Ishikawa (cell line): Measurements from ENCODE around the gene SMPX.

Experiments
- CEBPB ChIP-seq: IDR thresholded peaks from 2 replicates; pipeline ENCODE4 v1.6.1; 2012
- CREB1 ChIP-seq: IDR thresholded peaks from 2 replicates; pipeline ENCODE4 v1.6.1; 2012; ENCODE audit warnings: low read depth
- EGR1 ChIP-seq: IDR thresholded peaks from 2 replicates; pipeline ENCODE4 v1.6.1; 2012
- EP300 ChIP-seq: IDR thresholded peaks from 2 replicates; pipeline ENCODE4 v1.6.1; 2012; ENCODE audit warnings: borderline replicate concordance
- RAD21 ChIP-seq: IDR thresholded peaks from 2 replicates; pipeline ENCODE4 v1.6.1; 2012; ENCODE audit warnings: low read depth
- TAF1 ChIP-seq: IDR thresholded peaks from 2 replicates; pipeline ENCODE4 v1.6.1; 2012; ENCODE audit warnings: low read depth, mild to moderate bottlenecking
- YY1 ChIP-seq: IDR thresholded peaks from 2 replicates; pipeline ENCODE4 v1.6.1; 2012; ENCODE audit warnings: low read depth
- TF ChIP-seq, protein P1 (sequence below): IDR thresholded peaks from 2 replicates; pipeline ENCODE4 v1.6.1; 2012
- TF ChIP-seq, protein P2 (sequence below): IDR thresholded peaks from 2 replicates; pipeline ENCODE4 v1.6.1; 2012; ENCODE audit warnings: low read depth, mild to moderate bottlenecking
- TF ChIP-seq, protein P3 (sequence below): IDR thresholded peaks from 2 replicates; pipeline ENCODE4 v1.6.1; 2012

DNA sequence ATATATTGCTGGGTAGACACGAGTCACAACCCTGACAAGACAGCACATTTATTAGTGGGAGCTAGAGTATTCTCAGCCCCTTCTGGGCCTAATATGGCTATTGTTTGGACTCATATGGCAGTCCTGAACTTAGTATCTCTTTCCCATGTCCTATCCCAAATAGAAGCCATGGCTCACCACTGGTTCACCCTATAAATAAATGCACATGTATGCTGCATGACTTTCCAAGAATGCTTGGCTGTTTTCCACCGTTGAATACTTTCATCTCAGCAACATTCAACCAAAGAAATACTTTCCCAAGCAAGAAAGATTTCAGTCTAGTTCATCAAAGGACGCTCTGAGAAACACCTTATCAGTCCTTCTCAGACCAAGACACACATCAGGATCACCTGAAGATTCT is 36.7 kb downstream of the SMPX start:
- TF ChIP-seq, protein P1, sequence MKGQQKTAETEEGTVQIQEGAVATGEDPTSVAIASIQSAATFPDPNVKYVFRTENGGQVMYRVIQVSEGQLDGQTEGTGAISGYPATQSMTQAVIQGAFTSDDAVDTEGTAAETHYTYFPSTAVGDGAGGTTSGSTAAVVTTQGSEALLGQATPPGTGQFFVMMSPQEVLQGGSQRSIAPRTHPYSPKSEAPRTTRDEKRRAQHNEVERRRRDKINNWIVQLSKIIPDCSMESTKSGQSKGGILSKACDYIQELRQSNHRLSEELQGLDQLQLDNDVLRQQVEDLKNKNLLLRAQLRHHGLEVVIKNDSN: no peak
- TF ChIP-seq CREB1: no peak
- TF ChIP-seq RAD21: no peak
- TF ChIP-seq, protein P2, sequence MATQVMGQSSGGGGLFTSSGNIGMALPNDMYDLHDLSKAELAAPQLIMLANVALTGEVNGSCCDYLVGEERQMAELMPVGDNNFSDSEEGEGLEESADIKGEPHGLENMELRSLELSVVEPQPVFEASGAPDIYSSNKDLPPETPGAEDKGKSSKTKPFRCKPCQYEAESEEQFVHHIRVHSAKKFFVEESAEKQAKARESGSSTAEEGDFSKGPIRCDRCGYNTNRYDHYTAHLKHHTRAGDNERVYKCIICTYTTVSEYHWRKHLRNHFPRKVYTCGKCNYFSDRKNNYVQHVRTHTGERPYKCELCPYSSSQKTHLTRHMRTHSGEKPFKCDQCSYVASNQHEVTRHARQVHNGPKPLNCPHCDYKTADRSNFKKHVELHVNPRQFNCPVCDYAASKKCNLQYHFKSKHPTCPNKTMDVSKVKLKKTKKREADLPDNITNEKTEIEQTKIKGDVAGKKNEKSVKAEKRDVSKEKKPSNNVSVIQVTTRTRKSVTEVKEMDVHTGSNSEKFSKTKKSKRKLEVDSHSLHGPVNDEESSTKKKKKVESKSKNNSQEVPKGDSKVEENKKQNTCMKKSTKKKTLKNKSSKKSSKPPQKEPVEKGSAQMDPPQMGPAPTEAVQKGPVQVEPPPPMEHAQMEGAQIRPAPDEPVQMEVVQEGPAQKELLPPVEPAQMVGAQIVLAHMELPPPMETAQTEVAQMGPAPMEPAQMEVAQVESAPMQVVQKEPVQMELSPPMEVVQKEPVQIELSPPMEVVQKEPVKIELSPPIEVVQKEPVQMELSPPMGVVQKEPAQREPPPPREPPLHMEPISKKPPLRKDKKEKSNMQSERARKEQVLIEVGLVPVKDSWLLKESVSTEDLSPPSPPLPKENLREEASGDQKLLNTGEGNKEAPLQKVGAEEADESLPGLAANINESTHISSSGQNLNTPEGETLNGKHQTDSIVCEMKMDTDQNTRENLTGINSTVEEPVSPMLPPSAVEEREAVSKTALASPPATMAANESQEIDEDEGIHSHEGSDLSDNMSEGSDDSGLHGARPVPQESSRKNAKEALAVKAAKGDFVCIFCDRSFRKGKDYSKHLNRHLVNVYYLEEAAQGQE: no peak
- TF ChIP-seq EP300: no peak
- TF ChIP-seq CEBPB: no peak
- TF ChIP-seq, protein P3, sequence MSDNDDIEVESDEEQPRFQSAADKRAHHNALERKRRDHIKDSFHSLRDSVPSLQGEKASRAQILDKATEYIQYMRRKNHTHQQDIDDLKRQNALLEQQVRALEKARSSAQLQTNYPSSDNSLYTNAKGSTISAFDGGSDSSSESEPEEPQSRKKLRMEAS: no peak
- no peak for TF ChIP-seq TAF1
- no peak for TF ChIP-seq EGR1
- TF ChIP-seq YY1: no peak
